ENCODE results near the gene CCM2L.
"Not testable (repeated sequence)": the region's sequence is repeated elsewhere in the genome, so short reads cannot be mapped to it uniquely, and the experiment has no call there.

Gene CCM2L

GRCh38 chr20:32031007-32031958 is 21.0 kb downstream of the CCM2L start:
- peak; percentile 69 to 75 for DNase-seq

GRCh38 chr20:32033316-32033715 is 23.1 kb downstream of the CCM2L start:
- no peak for DNase-seq

- not testable (repeated sequence) for DNase-seq
Measured at GRCh38 chr20:32033721-32034120, 23.5 kb downstream of the CCM2L start.

GRCh38 chr20:32034581-32035425 is 24.6 kb downstream of the CCM2L start:
- DNase-seq = no peak

- no peak for DNase-seq
Measured at GRCh38 chr20:32035426-32035779, 25.2 kb downstream of the CCM2L start.

- no peak for DNase-seq
Measured at GRCh38 chr20:32036252-32036651, 26.0 kb downstream of the CCM2L start.

- no peak for DNase-seq
Measured at GRCh38 chr20:32036716-32037485, 26.7 kb downstream of the CCM2L start.

GRCh38 chr20:32037929-32038328 is 27.7 kb downstream of the CCM2L start:
- no peak for DNase-seq

- DNase-seq = no peak
Measured at GRCh38 chr20:32040142-32040953, 30.1 kb downstream of the CCM2L start.

GRCh38 chr20:32045999-32046398 is 35.8 kb downstream of the CCM2L start:
- no peak for DNase-seq

- DNase-seq = no peak
Measured at GRCh38 chr20:32050324-32050841, 40.1 kb downstream of the CCM2L start.

- DNase-seq = no peak
Measured at GRCh38 chr20:32050851-32051556, 40.8 kb downstream of the CCM2L start.

GRCh38 chr20:32051720-32052089 is 41.5 kb downstream of the CCM2L start:
- no peak for DNase-seq

- DNase-seq = peak in 1 of 2 experiments; percentile 29
Measured at GRCh38 chr20:32052090-32052777, 42.0 kb downstream of the CCM2L start, which contains the start of gene HCK. Gene HCK, plus strand, starts transcription at chr20:32052242.

- no peak for DNase-seq
Measured at GRCh38 chr20:32052778-32053362, 42.6 kb downstream of the CCM2L start.

- no peak for DNase-seq
Measured at GRCh38 chr20:32053648-32054047, 43.4 kb downstream of the CCM2L start.

- DNase-seq = no peak
Measured at GRCh38 chr20:32056708-32057483, 46.7 kb downstream of the CCM2L start.

GRCh38 chr20:32057656-32058184 is 47.5 kb downstream of the CCM2L start:
- no peak for DNase-seq

GRCh38 chr20:32059189-32059588 is 49.0 kb downstream of the CCM2L start:
- no peak for DNase-seq

Measured in activated T-cell treated with anti-CD3 and anti-CD28 coated beads, Interleukin-2, amount 50 U/mL, for 48 hours (primary cell).